Upper lobe of right lung (tissue), 1 donor: ENCODE measurements around the gene NRG2. TPM values are rescaled to one million over a fixed set of nuclear protein-coding genes. Genes with fewer than 3 reads are reported as not detected.
A peak's percentile ranks its signal among the peaks of the same experiment; 100 is the strongest.

Source experiments
- ATAC-seq: fragments of 200-7000 bp; cut with Tn5 transposase; one replicate; pipeline ENCODE4 v1.9.1; 2020; ENCODE audit warnings: mild to moderate bottlenecking, moderate library complexity
- DNase-seq: peaks from one replicate; pipeline ENCODE4 v3.0.0-alpha.2; 2020
- H3K27ac ChIP-seq: fragments of 200-600 bp; one replicate; pipeline ENCODE4 v1.8.0; 2022
- H3K27me3 ChIP-seq: fragments of 200-600 bp; one replicate; pipeline ENCODE4 v1.8.0; 2022; ENCODE audit warnings: mild to moderate bottlenecking
- H3K36me3 ChIP-seq: fragments of 200-600 bp; one replicate; pipeline ENCODE4 v1.8.0; 2022
- H3K4me1 ChIP-seq: fragments of 200-600 bp; one replicate; pipeline ENCODE4 v1.8.0; 2022
- H3K4me3 ChIP-seq: fragments of 200-600 bp; one replicate; pipeline ENCODE4 v1.8.0; 2022; ENCODE audit warnings: mild to moderate bottlenecking
- H3K9me3 ChIP-seq: fragments of 200-600 bp; one replicate; pipeline ENCODE4 v1.8.0; 2022
- intact Hi-C: fragments of 100-400 bp; cut with DNase I; formaldehyde crosslinking; loops from one replicate; pipeline ENCODE4 v1.11.0; 2022
- total RNA-seq: library from RNA; stranded (reverse); fragmentation: NEBNext Ultra II Directional; extraction: Animal tissue kit (Norgen Biotek cat#: 25700); gene quantifications from one replicate; pipeline ENCODE4 v1.2.1, GENCODE V29; 2021
- TF ChIP-seq, protein P1 (sequence below): fragments of 200-600 bp; IDR thresholded peaks from one replicate; pipeline ENCODE4 v1.8.0; 2022; ENCODE audit warnings: antibody characterized with exemption
- donor health status: DM: no; HTN: yes; CAD: no; lungs with severe emphysema.

The NRG2 gene
- total RNA-seq, 1 donor from 2014 or later, result 1.4 TPM

DNA sequence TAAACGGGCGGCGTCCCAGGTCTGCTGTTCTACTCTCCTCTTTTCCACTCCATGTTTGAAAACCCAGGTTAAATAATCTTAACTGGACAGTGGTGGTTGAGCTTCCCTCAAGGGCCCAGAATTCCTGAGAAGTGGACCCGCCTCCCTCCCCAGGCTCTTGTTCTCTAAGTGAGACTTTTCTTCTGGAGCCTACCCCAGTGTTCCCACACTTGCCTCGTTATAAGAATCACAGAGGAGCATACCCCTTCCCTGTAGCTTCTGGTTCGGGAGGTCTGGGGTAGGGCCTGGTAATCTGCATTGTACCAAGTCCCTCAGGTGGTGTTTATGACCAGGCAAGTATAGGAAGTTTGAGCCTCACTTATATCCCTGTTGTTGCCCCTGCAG is 235.5 kb downstream of the NRG2 start:
- no peak overlapping the region for H3K27ac ChIP-seq
- intact Hi-C loops, result no loop called here
- H3K4me1 ChIP-seq, result no peaks in the 10 kb centered on the region
- DNase-seq (peak; percentile 8), ATAC-seq (no peak)
- TF ChIP-seq, protein P1, sequence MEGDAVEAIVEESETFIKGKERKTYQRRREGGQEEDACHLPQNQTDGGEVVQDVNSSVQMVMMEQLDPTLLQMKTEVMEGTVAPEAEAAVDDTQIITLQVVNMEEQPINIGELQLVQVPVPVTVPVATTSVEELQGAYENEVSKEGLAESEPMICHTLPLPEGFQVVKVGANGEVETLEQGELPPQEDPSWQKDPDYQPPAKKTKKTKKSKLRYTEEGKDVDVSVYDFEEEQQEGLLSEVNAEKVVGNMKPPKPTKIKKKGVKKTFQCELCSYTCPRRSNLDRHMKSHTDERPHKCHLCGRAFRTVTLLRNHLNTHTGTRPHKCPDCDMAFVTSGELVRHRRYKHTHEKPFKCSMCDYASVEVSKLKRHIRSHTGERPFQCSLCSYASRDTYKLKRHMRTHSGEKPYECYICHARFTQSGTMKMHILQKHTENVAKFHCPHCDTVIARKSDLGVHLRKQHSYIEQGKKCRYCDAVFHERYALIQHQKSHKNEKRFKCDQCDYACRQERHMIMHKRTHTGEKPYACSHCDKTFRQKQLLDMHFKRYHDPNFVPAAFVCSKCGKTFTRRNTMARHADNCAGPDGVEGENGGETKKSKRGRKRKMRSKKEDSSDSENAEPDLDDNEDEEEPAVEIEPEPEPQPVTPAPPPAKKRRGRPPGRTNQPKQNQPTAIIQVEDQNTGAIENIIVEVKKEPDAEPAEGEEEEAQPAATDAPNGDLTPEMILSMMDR, result no peak
- no peaks in the 10 kb centered on the region for H3K9me3 ChIP-seq
- no peak overlapping the region for H3K4me3 ChIP-seq
- peaks cover 22% of the 10 kb centered on the region for H3K27me3 ChIP-seq
- no peaks in the 10 kb centered on the region for H3K36me3 ChIP-seq

DNA sequence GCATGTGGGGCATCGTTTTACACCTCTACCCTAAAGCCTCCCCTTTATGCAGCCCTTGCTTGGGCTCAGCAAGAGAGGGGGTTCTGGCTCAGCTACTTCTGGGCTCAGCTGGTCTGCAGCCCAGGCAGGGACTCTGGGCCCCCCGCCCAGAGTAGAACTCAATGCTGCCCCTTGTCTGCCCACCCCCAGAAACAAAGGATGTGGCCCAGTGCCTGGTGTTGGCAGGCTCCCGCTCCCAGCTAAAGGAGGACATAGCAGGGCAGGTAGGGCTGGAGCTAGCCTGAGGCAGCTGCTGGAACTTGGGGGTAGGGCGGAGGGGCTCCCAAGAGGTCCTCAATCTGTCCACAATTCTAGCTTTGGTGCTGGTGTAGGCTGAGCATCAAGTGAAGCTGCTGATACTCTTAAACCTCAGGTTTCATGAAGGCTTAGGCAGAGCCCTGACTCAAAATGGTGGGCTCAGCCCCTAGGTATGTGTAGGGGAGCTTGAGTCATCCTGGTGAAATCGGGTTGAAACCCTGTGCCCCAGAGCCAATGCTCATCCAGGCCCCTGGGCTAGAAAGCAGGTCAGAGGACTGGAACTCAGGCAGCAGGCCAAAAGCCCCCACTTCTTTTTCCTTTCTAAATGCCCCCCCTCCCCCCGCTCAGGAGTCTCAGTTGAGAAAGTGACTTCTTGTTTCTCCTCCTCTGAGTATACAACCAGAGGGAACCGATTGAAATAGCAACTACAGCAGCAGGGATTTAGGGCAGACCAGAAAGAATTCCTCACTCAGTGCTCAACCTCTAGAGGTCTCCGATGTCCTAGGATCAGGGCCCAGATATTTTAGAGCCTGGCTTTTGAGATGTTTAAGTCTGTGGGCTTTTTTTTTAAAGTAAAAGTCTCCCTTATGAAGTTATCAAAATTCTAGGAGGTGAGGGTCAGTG is 236.1 kb downstream of the NRG2 start:
- no peak overlapping the region for H3K27ac ChIP-seq
- no peaks in the 10 kb centered on the region for H3K9me3 ChIP-seq
- intact Hi-C loops, result no loop called here
- H3K4me1 ChIP-seq, result no peaks in the 10 kb centered on the region
- TF ChIP-seq, protein P1, result no peak
- DNase-seq, result peak; percentile 47
- no peak for ATAC-seq
- no peaks in the 10 kb centered on the region for H3K36me3 ChIP-seq
- H3K27me3 ChIP-seq, result peaks cover 22% of the 10 kb centered on the region
- no peak overlapping the region for H3K4me3 ChIP-seq

GRCh38 chr5:139806111-139806510 is 237.0 kb downstream of the NRG2 start:
- intact Hi-C loops, result no loop called here
- Histone ChIP-seq H3K9me3 (no peaks in the 10 kb centered on the region), H3K27me3 (peaks cover 22% of the 10 kb centered on the region), H3K4me3 (no peak overlapping the region), H3K36me3 (no peaks in the 10 kb centered on the region), H3K27ac (no peak overlapping the region), H3K4me1 (no peaks in the 10 kb centered on the region)
- DNase-seq (no peak), ATAC-seq (no peak)
- TF ChIP-seq, protein P1, result no peak

DNA sequence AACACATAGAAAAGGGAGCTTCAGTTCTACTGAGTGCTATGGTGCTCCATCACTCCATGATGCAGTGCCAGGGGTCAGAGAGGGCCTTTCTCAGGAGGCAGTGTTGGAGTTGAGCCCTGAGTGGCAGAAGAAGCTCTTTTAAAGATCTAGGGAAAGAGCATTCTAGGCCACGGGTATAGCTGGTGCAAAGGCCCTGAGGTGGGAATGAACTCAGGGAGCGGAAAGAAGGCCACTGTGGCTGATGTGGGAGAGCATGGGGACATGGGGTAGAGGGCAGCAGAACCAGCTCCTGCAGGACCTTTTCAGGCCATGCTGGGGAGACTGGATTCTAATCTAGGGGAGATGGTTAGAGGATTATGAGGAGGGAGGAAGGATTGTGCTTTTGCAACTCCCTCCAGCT is 237.6 kb downstream of the NRG2 start:
- H3K4me3 ChIP-seq, result no peak overlapping the region
- no peaks in the 10 kb centered on the region for H3K4me1 ChIP-seq
- peaks cover 22% of the 10 kb centered on the region for H3K27me3 ChIP-seq
- no peak for DNase-seq
- no peak overlapping the region for H3K27ac ChIP-seq
- no peak for ATAC-seq
- H3K9me3 ChIP-seq, result no peaks in the 10 kb centered on the region
- TF ChIP-seq, protein P1, result no peak
- intact Hi-C loops, result no loop called here
- H3K36me3 ChIP-seq, result no peaks in the 10 kb centered on the region

DNA sequence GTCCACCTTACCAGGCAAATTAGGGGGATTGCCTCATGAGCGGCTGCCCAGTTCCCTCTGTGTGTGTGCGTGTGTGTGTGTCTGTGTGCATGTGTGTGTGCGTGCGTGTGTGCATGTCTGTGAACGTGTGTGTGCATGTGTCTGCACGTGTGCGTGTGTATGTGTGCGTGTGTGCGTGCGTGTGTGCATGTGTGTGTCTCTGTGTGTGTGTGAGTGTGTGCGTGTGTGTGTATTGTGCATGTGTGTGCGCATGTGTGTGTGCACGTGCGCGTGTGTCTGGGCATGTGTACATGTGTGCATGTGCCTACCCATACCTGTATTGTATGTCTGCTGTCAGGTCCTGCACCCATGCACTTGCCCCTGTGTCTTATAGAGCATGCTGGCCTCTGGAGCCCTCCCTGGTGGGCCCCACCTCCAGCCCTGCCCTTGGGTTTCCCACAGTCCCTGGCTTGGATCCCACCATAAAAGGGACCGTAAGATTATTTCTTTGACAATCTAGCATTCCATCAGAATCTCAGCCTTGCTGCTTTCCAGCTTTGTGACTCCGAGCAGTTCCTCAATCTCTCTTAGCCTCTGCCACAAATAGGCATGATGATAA is 238.2 kb downstream of the NRG2 start:
- intact Hi-C loops, result no loop called here
- ATAC-seq (no peak), DNase-seq (no peak)
- Histone ChIP-seq H3K27me3 (peaks cover 22% of the 10 kb centered on the region), H3K4me1 (peaks cover under 1% of the 10 kb centered on the region), H3K9me3 (no peaks in the 10 kb centered on the region), H3K27ac (no peak overlapping the region), H3K4me3 (no peak overlapping the region), H3K36me3 (no peaks in the 10 kb centered on the region)
- TF ChIP-seq, protein P1, result no peak
